Measurements from ENCODE around the gene BIRC5. TPM values are rescaled to one million over a fixed set of nuclear protein-coding genes. Genes with fewer than 3 reads are reported as not detected.

Gene BIRC5
- total RNA-seq, 3 donors from 2014 or later, result 2.4 to 22.4 (median 4.7) TPM

DNA sequence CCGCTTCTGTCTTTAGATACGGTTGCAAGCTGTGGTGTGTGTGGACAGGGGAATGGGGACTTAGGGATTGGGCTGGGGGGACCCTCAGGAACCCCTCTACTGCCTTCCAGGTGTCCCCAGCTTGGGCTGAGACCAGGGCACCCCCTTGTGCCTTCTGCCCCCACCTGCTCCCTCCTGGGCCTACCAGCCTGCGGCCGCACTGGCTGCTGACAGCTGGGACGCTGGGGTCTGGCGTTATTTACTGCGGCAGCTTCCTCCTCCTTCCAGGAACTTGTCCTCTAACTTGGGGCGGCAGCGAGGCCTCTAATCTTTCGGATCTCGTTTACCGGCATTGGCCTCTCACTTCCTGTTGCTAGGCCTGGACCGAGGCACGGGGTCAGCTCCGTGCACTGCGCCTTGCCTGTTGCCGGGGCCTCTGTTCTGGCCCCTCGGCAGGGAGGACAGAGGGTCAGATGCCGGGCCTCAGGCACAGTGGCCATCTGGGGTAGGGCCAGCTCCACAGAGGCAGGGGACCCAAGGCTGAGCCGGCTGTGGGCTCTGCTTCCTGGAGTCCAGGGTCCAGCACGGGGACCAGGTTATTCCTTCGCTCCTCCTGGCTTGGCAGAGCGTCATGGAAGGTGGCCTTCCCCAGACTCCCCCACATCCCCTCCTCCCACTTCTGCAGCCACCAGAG, 49.1 kb downstream of the BIRC5 start:
- H3K9me3 ChIP-seq, result no peaks in the 10 kb centered on the region
- H3K4me3 ChIP-seq, result no peak overlapping the region
- DNase-seq (peak in 1 of 3 donors; percentile 67), ATAC-seq (peak; percentile 53)
- TF ChIP-seq, protein P1, sequence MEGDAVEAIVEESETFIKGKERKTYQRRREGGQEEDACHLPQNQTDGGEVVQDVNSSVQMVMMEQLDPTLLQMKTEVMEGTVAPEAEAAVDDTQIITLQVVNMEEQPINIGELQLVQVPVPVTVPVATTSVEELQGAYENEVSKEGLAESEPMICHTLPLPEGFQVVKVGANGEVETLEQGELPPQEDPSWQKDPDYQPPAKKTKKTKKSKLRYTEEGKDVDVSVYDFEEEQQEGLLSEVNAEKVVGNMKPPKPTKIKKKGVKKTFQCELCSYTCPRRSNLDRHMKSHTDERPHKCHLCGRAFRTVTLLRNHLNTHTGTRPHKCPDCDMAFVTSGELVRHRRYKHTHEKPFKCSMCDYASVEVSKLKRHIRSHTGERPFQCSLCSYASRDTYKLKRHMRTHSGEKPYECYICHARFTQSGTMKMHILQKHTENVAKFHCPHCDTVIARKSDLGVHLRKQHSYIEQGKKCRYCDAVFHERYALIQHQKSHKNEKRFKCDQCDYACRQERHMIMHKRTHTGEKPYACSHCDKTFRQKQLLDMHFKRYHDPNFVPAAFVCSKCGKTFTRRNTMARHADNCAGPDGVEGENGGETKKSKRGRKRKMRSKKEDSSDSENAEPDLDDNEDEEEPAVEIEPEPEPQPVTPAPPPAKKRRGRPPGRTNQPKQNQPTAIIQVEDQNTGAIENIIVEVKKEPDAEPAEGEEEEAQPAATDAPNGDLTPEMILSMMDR (IDR thresholded peaks at IDR 0.05), result no peak
- no peaks in the 10 kb centered on the region for H3K36me3 ChIP-seq (ENCODE audit: low read depth)
- intact Hi-C loops (cut with DNase I, micrococcal nuclease), result no loop called here
- H3K4me1 ChIP-seq (ENCODE audit: low read depth), result peaks cover 4% of the 10 kb centered on the region

DNA sequence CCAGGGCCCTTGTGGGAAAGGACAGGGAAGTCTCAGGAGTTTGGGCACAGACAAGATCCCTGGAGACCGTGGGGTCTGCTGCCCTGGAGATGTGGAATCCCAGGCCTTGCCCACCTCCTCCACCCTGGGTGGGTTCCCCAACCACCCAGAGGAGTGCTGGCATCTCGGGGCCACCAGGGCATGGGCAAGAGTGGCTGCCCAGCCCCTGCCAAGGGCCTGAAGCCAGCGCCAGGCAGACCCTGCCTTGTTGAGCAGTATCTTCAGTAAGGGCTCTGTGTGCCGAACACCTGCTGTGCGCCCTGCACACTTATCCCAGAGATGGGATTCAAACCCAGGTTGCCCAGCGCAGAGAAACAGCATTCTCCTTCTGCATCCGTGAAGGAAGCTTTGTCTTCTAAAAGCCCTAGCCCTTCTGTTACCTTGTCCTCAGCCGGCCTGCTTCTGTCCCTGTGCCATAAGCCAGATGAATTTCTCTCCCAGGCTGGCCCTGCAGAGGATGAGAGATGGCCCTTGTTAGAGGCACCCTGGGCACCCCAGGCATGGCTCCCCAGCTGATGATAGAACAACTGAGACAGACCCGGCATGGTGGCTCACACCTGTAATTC, 49.8 kb downstream of the BIRC5 start:
- no peaks in the 10 kb centered on the region for H3K36me3 ChIP-seq (ENCODE audit: low read depth)
- peaks cover 4% of the 10 kb centered on the region for H3K4me1 ChIP-seq (ENCODE audit: low read depth)
- no peak overlapping the region for H3K4me3 ChIP-seq
- H3K9me3 ChIP-seq, result no peaks in the 10 kb centered on the region
- TF ChIP-seq, protein P1 (IDR thresholded peaks at IDR 0.05), result no peak
- DNase-seq (no peak), ATAC-seq (no peak)
- intact Hi-C loops (cut with DNase I, micrococcal nuclease), result no loop called here

DNA sequence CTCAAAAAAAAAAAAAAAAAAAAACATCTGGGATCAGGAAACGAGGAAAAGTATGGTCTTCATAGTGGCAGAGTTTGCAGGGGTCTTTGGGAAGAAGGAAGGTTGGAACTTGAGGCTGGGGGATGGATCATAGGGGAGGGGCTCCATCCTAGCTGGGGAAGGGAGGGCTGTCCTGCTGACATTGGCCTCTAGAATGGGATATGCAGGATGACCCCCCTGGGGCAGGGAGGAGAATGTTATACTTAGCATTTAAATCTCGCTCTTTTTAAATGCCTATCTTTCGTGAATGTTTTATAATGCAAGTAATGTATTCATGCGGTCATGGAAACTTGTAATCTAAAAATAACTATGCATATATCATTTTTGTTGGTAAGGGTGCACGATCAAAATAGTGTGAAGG, 50.5 kb downstream of the BIRC5 start:
- no peak for DNase-seq
- intact Hi-C loops (cut with DNase I, micrococcal nuclease), result no loop called here
- TF ChIP-seq, protein P1 (IDR thresholded peaks at IDR 0.05), result no peak
- Histone ChIP-seq H3K4me3 (no peak overlapping the region), H3K36me3 (ENCODE audit: low read depth) (no peaks in the 10 kb centered on the region), H3K4me1 (ENCODE audit: low read depth) (peaks cover 8% of the 10 kb centered on the region), H3K9me3 (no peaks in the 10 kb centered on the region)
- no peak for ATAC-seq

DNA sequence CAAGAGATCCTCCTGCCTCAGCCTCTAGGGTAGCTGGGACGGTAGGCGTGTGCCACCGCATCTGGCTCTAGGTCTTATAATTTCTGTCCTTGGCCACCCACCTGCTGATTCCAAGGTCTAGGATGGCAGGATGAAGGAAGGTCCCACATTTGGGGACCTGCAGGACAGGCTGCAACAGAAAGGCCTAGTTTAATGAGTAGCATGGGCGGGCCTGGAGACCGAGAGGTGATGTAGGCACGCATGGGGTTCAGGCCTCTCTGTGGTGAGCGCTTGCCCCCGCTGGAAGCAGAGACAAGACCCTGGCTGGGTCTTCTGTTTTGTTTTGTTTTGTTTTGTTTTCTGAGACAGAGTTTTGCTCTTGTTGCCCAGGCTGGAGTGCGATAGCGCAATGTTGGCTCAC, 51.1 kb downstream of the BIRC5 start:
- H3K4me3 ChIP-seq, result no peak overlapping the region
- intact Hi-C loops (cut with DNase I, micrococcal nuclease), result no loop called here
- no peaks in the 10 kb centered on the region for H3K36me3 ChIP-seq (ENCODE audit: low read depth)
- no peak for DNase-seq
- ATAC-seq, result no peak
- H3K4me1 ChIP-seq (ENCODE audit: low read depth), result peaks cover 8% of the 10 kb centered on the region
- no peaks in the 10 kb centered on the region for H3K9me3 ChIP-seq
- TF ChIP-seq, protein P1 (IDR thresholded peaks at IDR 0.05), result no peak

DNA sequence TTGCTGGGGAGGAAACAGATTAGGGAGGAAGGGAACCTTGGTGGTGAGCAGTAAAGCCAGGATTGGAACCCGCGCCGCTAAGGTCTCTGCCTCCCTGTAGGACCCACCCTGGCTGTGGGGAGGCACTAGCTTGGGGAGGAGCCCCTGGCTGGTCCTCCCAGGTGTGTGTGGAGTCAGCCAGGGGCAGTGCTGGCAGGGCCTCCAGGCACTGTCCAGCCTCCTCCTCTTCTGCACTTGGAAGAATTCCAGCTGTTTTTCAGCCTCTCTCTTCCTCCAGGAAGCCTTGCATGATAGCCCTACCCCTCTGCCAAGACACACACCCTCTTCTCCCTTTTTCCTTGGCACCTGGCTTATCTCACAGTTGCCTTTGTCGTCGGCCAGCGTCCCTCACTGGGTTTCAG, 52.2 kb downstream of the BIRC5 start:
- ATAC-seq, result peak; percentile 75
- H3K4me3 ChIP-seq, result no peak overlapping the region
- no peaks in the 10 kb centered on the region for H3K9me3 ChIP-seq
- peaks cover 8% of the 10 kb centered on the region for H3K4me1 ChIP-seq (ENCODE audit: low read depth)
- TF ChIP-seq, protein P1 (IDR thresholded peaks at IDR 0.05), result no peak
- DNase-seq, result no peak
- intact Hi-C loops (cut with DNase I, micrococcal nuclease), result no loop called here
- H3K36me3 ChIP-seq (ENCODE audit: low read depth), result no peaks in the 10 kb centered on the region

All from mucosa of descending colon (tissue), 3 donors.